ENCODE results near the gene TRIM67. TPM values are rescaled to one million over a fixed set of nuclear protein-coding genes. Genes with fewer than 3 reads are reported as not detected.

TRIM67 gene
- total and polyA plus RNA-seq, 9 of the 15 experiments (the other 6 are each of a cell fraction or from before 2014, with no cell fraction given): 0.04 to 0.60 (median 0.31) TPM

DNA sequence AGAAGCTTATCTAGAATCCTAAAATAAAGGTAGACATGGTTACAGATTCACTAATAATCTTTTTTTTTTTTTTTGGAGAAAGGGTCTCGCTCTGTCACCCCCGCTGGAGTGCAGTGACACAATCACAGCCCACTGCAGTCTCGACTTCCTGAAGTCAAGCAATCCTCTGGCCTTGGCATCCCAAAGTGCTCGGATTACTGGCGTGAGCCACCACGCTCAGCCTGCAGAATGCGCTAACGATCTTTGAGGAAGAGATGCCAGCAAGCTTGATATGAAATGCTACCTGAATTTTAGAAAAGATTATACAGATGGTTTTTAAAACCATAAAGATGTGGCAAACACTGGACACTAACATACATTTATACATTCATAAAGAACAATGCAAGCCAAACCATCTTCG, 75.1 kb downstream of the TRIM67 start (continued):
- TF ChIP-seq, protein P1, sequence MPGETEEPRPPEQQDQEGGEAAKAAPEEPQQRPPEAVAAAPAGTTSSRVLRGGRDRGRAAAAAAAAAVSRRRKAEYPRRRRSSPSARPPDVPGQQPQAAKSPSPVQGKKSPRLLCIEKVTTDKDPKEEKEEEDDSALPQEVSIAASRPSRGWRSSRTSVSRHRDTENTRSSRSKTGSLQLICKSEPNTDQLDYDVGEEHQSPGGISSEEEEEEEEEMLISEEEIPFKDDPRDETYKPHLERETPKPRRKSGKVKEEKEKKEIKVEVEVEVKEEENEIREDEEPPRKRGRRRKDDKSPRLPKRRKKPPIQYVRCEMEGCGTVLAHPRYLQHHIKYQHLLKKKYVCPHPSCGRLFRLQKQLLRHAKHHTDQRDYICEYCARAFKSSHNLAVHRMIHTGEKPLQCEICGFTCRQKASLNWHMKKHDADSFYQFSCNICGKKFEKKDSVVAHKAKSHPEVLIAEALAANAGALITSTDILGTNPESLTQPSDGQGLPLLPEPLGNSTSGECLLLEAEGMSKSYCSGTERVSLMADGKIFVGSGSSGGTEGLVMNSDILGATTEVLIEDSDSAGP (CRISPR knock-in tag; IDR thresholded peaks at IDR 0.05): no peak
- TF ChIP-seq FOSL1 (tag; conservative IDR thresholded peaks at IDR 0.05) (no peak), NUFIP1 (IDR thresholded peaks at IDR 0.05; ENCODE audit: partially characterized antibody) (no peak), ZNF140 (CRISPR knock-in tag; IDR thresholded peaks at IDR 0.05) (no peak), ZFPM2 (CRISPR knock-in tag; IDR thresholded peaks at IDR 0.05) (no peak)
- TF ChIP-seq, protein P2, sequence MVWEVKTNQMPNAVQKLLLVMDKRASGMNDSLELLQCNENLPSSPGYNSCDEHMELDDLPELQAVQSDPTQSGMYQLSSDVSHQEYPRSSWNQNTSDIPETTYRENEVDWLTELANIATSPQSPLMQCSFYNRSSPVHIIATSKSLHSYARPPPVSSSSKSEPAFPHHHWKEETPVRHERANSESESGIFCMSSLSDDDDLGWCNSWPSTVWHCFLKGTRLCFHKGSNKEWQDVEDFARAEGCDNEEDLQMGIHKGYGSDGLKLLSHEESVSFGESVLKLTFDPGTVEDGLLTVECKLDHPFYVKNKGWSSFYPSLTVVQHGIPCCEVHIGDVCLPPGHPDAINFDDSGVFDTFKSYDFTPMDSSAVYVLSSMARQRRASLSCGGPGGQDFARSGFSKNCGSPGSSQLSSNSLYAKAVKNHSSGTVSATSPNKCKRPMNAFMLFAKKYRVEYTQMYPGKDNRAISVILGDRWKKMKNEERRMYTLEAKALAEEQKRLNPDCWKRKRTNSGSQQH (CRISPR knock-in tag; IDR thresholded peaks at IDR 0.05): no peak
- TF ChIP-seq, protein P3, sequence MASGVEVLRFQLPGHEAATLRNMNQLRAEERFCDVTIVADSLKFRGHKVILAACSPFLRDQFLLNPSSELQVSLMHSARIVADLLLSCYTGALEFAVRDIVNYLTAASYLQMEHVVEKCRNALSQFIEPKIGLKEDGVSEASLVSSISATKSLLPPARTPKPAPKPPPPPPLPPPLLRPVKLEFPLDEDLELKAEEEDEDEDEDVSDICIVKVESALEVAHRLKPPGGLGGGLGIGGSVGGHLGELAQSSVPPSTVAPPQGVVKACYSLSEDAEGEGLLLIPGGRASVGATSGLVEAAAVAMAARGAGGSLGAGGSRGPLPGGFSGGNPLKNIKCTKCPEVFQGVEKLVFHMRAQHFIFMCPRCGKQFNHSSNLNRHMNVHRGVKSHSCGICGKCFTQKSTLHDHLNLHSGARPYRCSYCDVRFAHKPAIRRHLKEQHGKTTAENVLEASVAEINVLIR (CRISPR knock-in tag; IDR thresholded peaks at IDR 0.05): no peak
- TF ChIP-seq, protein P4, sequence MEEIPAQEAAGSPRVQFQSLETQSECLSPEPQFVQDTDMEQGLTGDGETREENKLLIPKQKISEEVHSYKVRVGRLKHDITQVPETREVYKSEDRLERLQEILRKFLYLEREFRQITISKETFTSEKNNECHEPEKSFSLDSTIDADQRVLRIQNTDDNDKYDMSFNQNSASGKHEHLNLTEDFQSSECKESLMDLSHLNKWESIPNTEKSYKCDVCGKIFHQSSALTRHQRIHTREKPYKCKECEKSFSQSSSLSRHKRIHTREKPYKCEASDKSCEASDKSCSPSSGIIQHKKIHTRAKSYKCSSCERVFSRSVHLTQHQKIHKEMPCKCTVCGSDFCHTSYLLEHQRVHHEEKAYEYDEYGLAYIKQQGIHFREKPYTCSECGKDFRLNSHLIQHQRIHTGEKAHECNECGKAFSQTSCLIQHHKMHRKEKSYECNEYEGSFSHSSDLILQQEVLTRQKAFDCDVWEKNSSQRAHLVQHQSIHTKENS (CRISPR knock-in tag; IDR thresholded peaks at IDR 0.05): no peak

Measured in K562 (cell line).